Calu3 (cell line): ENCODE results near the gene WIPI1. TPM values are rescaled to one million over a fixed set of nuclear protein-coding genes. Genes with fewer than 3 reads are reported as not detected.

Experiments
- BruUV-seq: library from RNA; stranded (reverse); fragments of 400-500 nt; replicated peaks from 2 replicates; lab custom pipeline; 2021; lab: Mats Ljungman, UMichigan
- CTCF ChIA-PET: fragments of 300-600 bp; sonication (Branson Sonifier 250); formaldehyde crosslinking; loops from one replicate; lab custom pipeline; 2022; ENCODE audit warnings: antibody characterized with exemption; lab: Charles Lee
- DNase-seq: peaks from one replicate; pipeline ENCODE4 v3.0.0; 2022
- H3K27ac Mint-ChIP-seq: one replicate; pipeline ENCODE4 v1.8.0; 2022; ENCODE audit warnings: mixed read lengths; ENCODE audit not compliant: unreplicated experiment
- H3K27me3 Mint-ChIP-seq: one replicate; pipeline ENCODE4 v1.8.0; 2022; ENCODE audit warnings: mixed read lengths; ENCODE audit not compliant: unreplicated experiment
- H3K36me3 Mint-ChIP-seq: one replicate; pipeline ENCODE4 v1.8.0; 2022; ENCODE audit warnings: mild to moderate bottlenecking, moderate library complexity, mixed read lengths; ENCODE audit not compliant: insufficient read depth, unreplicated experiment
- H3K4me1 Mint-ChIP-seq: one replicate; pipeline ENCODE4 v1.8.0; 2022; ENCODE audit warnings: mild to moderate bottlenecking, low read depth, mixed read lengths; ENCODE audit not compliant: unreplicated experiment
- H3K4me3 Mint-ChIP-seq: one replicate; pipeline ENCODE4 v1.8.0; 2022; ENCODE audit warnings: mild to moderate bottlenecking, low read depth, moderate library complexity, mixed read lengths; ENCODE audit not compliant: unreplicated experiment
- H3K9me3 Mint-ChIP-seq: one replicate; pipeline ENCODE4 v1.8.0; 2022; ENCODE audit warnings: low read depth, mixed read lengths; ENCODE audit not compliant: unreplicated experiment
- CTCF ChIP-seq: fragments of 200-600 bp; IDR thresholded peaks from one replicate; pipeline ENCODE4 v1.8.0; 2022; ENCODE audit warnings: antibody characterized with exemption; ENCODE audit not compliant: unreplicated experiment
- intact Hi-C: fragments of 100-400 bp; cut with micrococcal nuclease; formaldehyde crosslinking; loops from one replicate; pipeline ENCODE4 v1.10.0; 2022; ENCODE audit not compliant: unreplicated experiment
- total RNA-seq: library from RNA; stranded (reverse); gene quantifications from 2 replicates; pipeline ENCODE4 v1.2.3, GENCODE V29; 2022

WIPI1 gene
- total RNA-seq, 1 experiment from 2014 or later, result 43.4 TPM

GRCh38 chr17:68428498-68429172 lies 28.7 kb downstream of the WIPI1 start:
- Mint-ChIP-seq H3K36me3 (peaks cover 61% of the 10 kb centered on the region), H3K27ac (no peak overlapping the region), H3K27me3 (no peaks in the 10 kb centered on the region), H3K9me3 (no peaks in the 10 kb centered on the region), H3K4me3 (no peak overlapping the region), H3K4me1 (no peaks in the 10 kb centered on the region)
- no peak for TF ChIP-seq CTCF
- intact Hi-C loops, result no loop called here
- no TSS peak for BruUV-seq
- CTCF ChIA-PET, result no interaction called here
- DNase-seq, result no peak

GRCh38 chr17:68427575-68427974 lies 29.7 kb downstream of the WIPI1 start:
- Mint-ChIP-seq H3K4me1 (no peaks in the 10 kb centered on the region), H3K36me3 (peaks cover 61% of the 10 kb centered on the region), H3K27ac (no peak overlapping the region), H3K9me3 (no peaks in the 10 kb centered on the region), H3K27me3 (no peaks in the 10 kb centered on the region), H3K4me3 (no peak overlapping the region)
- TF ChIP-seq CTCF, result no peak
- no peak for DNase-seq
- no TSS peak for BruUV-seq
- intact Hi-C loops, result no loop called here
- CTCF ChIA-PET, result no interaction called here

GRCh38 chr17:68425979-68426378 lies 31.3 kb downstream of the WIPI1 start:
- CTCF ChIA-PET, result no interaction called here
- intact Hi-C loops, result no loop called here
- Mint-ChIP-seq H3K27me3 (no peaks in the 10 kb centered on the region), H3K4me3 (no peak overlapping the region), H3K36me3 (peaks cover 57% of the 10 kb centered on the region), H3K4me1 (no peaks in the 10 kb centered on the region), H3K27ac (no peak overlapping the region), H3K9me3 (no peaks in the 10 kb centered on the region)
- BruUV-seq, result no TSS peak
- no peak for DNase-seq
- TF ChIP-seq CTCF, result no peak

- H3K4me1 Mint-ChIP-seq, result no peaks in the 10 kb centered on the region
- H3K27me3 Mint-ChIP-seq, result no peaks in the 10 kb centered on the region
- H3K9me3 Mint-ChIP-seq, result no peaks in the 10 kb centered on the region
- no peak overlapping the region for H3K4me3 Mint-ChIP-seq
- DNase-seq, result no peak
- TF ChIP-seq CTCF, result no peak
- intact Hi-C loops, result no loop called here
- H3K27ac Mint-ChIP-seq, result no peak overlapping the region
- no TSS peak for BruUV-seq
- CTCF ChIA-PET, result interaction anchor here (0.6 kb wide), 1 partner anchor 94 kb away, joined by 5 read pairs; no protein-coding TSS in a partner anchor
- H3K36me3 Mint-ChIP-seq, result peaks cover 64% of the 10 kb centered on the region
Measured at GRCh38 chr17:68424861-68425260, 32.4 kb downstream of the WIPI1 start.
